Epithelial cell of esophagus (primary cell): ENCODE measurements around the gene PNCK.
"Not testable (repeated sequence)": the region's sequence is repeated elsewhere in the genome, so short reads cannot be mapped to it uniquely, and the experiment has no call there.

Source experiments
- DNase-seq: peaks from one replicate; pipeline ENCODE4 v3.0.0; 2010; ENCODE audit warnings: low read depth
- H3K4me3 ChIP-seq: 2 replicates; pipeline ENCODE4 v1.5.1; 2011; ENCODE audit warnings: mild to moderate bottlenecking, low read length, control low read depth
- CTCF ChIP-seq: IDR thresholded peaks from 2 replicates; pipeline ENCODE4 v1.5.1; 2011; ENCODE audit warnings: low read depth, mild to moderate bottlenecking, low read length, control low read depth, inconsistent platforms; ENCODE audit not compliant: insufficient read depth; ENCODE audit errors: missing control alignments

The PNCK gene

GRCh38 chrX:153697924-153698865 lies 24.6 kb upstream of the PNCK start:
- no peak overlapping the region for H3K4me3 ChIP-seq
- DNase-seq: no peak
- no peak for TF ChIP-seq CTCF

GRCh38 chrX:153696986-153697722 lies 23.5 kb upstream of the PNCK start:
- DNase-seq: peak; percentile 57

GRCh38 chrX:153696538-153696937 lies 22.9 kb upstream of the PNCK start:
- DNase-seq, H3K4me3 ChIP-seq: not testable (repeated sequence)

More at GRCh38 chrX:153696986-153697722, 23.5 kb upstream of the PNCK start:
- H3K4me3 ChIP-seq: not testable (repeated sequence)

GRCh38 chrX:153696100-153696499 lies 22.5 kb upstream of the PNCK start:
- TF ChIP-seq CTCF: no peak
- H3K4me3 ChIP-seq: no peak overlapping the region
- DNase-seq: no peak

GRCh38 chrX:153694687-153695270 lies 21.2 kb upstream of the PNCK start:
- no peak overlapping the region for H3K4me3 ChIP-seq
- no peak for TF ChIP-seq CTCF
- DNase-seq: no peak

GRCh38 chrX:153694256-153694655 lies 20.6 kb upstream of the PNCK start:
- DNase-seq, H3K4me3 ChIP-seq: not testable (repeated sequence)

- H3K4me3 ChIP-seq: no peak overlapping the region
- DNase-seq: peak; percentile 63
- TF ChIP-seq CTCF: no peak
These were observed 19.8 kb upstream of the PNCK start for GRCh38 chrX:153693216-153694086.
